Stimulated activated CD8-positive, alpha-beta memory T cell treated with anti-CD3 and anti-CD28 coated beads, Interleukin-4, amount 100 ng/mL, for 4 hours (primary cell): Measurements from ENCODE around the gene PEF1.

Experiments used
- DNase-seq, 2 donors: peaks; one replicate each; pipeline ENCODE4 v3.0.0-alpha.2; 2020; ENCODE audit warnings: low read depth in 2 of 2, low spot score in 1 of 2

The PEF1 gene

DNA sequence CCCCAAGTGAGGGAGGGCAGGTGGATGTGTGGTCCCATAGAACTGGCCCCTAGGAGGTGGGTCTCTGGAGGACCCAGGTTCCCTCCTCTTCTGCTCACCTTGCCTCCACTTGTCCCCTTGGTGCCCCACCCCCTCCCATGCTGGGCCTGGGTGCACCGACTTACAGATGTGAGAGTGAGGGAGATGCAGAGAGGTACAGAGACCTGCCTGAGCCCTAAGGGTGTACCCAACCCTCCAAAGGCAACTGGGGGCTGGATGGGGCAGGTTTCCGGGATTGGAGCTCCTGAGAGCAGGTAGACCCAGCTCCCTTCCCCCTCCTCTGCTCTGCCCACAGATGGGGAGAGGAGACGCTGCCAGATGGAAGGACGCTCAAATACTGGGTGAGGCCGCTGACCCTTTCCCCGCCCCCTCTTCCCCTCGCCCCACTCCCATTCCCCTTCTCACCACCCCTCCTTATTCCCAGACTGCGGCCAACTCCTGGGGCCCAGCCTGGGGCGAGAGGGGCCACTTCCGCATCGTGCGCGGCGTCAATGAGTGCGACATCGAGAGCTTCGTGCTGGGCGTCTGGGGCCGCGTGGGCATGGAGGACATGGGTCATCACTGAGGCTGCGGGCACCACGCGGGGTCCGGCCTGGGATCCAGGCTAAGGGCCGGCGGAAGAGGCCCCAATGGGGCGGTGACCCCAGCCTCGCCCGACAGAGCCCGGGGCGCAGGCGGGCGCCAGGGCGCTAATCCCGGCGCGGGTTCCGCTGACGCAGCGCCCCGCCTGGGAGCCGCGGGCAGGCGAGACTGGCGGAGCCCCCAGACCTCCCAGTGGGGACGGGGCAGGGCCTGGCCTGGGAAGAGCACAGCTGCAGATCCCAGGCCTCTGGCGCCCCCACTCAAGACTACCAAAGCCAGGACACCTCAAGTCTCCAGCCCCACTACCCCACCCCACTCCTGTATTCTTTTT lies 58.0 kb downstream of the PEF1 start:
- no peak for DNase-seq

DNA sequence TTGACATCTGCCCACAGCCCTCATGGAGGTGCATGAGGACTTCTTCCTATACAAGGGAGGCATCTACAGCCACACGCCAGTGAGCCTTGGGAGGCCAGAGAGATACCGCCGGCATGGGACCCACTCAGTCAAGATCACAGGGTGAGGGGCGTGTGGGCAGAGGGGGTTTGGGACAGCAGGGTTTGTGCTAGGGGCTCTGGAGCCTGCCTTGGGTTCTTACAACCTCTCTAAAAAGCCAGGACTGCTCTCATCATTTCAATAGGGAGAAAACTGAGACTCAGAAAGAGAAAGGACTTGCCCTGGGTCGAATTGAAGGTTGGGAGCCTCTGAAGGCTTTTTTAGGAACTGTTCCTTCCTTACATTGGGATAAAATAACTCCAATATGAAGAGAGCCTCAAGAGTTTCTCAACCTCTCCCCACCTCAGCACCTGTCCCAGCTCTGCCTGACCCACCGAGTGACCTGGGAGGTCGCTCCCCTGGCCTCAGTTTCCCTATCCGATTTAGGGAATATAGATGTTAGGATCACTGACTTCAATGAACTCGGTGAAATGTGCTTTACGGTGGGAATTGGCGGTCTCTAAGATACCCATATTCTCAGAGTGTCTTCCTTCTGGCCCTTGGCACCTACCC lies 58.8 kb downstream of the PEF1 start:
- DNase-seq: no peak

DNA sequence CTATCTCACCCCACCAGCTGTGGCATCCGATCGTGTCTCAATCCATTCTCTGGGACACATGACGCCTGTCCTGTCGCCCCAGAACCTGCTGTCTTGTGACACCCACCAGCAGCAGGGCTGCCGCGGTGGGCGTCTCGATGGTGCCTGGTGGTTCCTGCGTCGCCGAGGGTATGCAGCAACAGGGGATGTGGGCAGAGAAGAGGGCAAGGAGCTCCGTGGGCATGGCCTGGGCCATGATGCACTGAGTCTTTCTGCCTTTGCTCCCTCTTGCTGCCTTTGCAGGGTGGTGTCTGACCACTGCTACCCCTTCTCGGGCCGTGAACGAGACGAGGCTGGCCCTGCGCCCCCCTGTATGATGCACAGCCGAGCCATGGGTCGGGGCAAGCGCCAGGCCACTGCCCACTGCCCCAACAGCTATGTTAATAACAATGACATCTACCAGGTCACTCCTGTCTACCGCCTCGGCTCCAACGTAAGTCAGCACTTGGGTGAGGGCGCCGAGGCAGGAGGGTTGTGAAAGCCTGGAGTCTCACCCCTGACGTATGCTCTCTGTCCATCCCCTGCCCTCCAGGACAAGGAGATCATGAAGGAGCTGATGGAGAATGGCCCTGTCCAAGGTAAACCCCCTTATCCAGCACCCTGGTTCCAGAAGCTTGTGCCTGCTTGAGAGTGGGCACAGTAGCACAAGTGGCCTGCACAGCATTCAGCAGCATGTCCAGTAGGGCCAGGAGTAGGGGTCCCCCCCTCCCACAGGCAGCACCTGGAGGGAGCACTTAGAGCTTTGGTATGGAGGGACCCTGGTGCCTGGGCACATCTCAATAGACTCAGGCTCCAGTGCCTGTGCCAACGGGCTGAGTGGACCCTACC lies 59.6 kb downstream of the PEF1 start:
- DNase-seq: no peak

DNA sequence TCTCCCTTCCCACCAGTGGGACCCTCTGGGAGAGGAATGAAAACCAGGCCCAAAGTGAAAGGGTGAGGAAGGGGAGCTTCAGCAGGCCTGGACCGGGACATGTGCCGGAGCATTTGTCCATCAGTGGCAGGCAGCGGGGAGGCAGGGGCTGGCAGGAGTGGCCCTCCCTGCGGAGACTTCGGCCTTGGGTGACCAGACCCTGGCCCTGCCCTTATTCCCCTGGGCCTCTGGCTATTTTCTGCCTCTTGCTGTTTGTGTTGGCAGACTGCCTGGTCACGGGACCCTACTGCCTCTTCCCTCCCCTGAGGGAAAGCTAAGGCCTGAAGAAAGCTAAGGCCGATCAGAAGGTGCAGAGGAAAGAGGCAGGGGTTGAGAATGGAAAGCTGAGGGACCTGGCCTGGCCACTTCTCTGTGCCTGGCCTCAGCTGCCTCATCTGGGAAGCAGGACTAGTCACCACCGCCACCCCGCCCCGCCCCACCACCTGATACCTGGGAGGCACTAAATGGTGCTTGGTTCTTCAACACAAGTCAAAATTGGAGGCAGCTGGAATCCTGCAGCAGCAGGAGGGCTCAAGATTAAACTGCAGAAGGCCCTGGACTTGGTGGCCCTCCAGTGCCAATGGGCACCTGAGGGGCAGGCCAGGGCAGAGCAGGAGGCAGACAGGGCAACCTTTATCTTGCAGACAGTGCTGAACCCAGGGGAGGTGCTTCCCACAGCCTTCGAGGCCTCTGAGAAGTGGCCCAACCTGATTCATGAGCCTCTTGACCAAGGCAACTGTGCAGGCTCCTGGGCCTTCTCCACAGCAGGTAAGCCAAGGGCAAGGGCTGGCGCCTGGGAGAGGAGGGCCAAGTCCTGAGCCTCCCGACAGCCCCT lies 60.4 kb downstream of the PEF1 start:
- no peak for DNase-seq

DNA sequence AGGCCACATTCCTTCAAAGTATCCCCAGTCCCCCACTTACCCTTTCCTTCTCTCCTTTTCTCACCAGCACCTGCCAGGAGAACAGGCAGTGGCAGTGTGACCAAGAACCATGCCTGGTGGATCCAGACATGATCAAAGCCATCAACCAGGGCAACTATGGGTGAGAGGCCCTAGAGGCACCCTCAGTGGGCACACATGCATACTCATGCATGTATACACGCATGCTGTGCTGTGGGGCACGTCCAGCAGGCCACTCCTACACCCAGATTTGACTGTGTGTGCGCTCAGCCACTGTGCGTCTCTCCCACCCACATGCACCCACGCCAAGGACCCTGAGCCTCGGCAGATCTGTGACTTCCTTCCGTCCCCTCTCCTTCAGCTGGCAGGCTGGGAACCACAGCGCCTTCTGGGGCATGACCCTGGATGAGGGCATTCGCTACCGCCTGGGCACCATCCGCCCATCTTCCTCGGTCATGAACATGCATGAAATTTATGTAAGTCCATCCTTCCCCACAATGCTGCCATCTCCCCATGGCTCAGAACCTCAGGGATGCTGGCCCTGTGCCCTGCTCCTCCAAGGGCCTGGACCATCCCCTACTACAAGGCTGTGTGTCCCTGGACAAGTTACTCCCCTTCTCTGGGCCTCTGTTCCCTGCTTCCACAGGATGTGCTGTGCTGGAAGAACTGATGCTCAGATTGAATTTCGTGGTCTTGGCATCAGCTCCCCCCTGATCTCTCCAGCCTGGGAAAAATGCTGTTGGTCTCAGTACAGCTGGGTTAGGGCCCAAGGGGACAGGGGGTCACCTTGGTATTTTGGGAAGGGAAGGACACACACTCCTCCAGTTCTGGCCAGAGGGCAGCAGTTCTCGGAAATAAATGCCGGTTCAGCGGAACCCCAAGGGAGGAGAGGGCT lies 61.3 kb downstream of the PEF1 start:
- no peak for DNase-seq

DNA sequence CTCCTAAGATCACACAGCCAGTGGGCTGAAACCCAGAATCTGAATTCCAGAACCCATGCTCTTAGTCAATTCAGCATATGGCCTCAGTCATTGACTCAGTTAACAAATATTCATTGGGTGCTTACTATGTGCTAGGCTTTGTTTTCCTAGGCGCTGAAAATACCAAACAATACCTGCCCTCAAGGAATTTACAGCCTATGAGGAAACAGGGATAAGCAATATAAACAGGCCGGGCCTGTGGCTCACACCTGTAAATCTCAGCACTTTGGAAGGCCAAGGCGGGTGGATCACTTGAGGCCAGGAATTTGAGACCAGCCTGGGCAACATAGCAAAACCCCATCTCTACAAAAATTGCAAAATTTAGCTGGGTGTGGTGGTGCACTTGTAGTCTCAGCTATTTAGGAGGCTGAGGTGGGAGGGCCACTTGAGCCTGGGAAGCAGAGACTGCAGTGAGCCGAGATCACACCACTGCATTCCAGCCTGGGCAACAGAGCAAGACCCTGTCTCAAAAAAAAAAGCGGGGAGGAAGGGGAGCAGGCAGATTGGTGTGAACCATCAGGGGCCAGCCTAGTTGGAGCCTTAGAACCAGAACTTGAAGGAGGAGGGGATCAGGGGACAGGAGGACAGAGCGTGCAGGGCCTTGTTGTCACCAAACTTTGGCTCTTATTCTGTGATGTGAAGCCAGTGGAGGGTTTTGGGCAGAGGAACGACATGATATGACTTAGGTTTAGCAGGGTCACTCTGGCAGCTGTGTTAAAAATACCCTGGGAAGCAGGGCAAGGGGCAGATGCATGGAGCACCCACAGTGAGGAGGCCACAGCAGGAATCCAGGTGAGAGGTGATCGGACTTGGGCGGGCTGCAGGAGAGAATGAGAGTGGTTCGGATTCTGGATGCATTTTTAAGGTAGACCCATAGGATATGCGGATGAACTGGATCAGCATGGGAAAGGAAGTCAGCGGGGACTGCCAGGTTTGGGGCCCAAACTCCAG lies 62.6 kb downstream of the PEF1 start:
- DNase-seq: no peak

DNA sequence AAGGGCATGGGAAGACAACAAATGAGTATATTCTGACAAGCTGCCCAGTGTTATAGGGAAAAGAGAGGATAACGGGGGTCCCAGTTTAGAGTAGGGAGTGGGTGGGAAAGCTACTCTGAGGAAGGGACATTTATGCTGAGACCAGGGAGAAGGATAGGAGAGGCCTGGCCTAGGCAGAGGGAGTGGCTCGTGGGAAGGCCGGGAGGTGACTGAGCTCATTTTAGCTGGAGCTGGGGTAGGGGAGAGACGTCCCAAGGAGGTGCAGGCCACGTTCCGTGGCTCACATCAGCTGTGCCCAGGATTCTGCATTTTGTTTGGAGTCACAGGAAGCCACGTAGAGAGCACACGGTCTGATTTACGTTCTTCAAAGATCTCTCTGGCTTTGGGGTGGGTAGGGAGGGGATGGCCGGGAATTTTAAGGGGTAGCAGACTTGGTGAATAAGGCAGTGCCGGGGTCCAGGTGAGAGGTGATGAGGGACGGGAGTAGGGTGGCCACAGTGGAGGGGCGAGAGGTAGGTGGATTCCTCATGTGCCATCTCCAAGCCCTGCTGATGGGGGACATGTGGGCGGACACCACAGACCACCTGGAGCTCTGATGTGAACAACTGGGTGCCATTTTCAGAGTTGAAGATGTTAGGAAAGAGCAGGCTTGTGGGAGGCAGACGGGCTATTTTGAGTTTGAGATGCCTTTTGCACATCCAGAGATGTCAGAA lies 63.6 kb downstream of the PEF1 start:
- no peak for DNase-seq

DNA sequence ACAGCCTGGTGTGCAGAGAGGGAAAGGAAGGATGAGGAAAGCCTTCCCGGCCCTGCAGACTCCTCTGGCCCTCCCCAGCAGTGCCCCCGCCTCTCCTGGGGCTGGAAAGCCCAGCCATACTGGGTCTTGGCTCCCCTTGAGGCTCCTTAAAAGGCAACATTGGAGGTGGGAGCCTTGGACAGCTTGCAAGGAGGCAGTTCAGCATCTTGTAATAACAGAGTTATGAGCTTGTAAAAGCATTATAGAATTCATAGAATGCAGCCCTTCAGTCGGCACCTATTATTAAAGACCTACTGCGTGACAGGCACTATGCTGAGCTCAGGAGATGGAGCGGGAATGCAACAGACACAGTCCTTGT lies 64.2 kb downstream of the PEF1 start:
- no peak for DNase-seq
